Stimulated activated CD4-positive, alpha-beta T cell treated with anti-CD3 and anti-CD28 coated beads, Interleukin-12 subunit alpha, Interleukin-12 subunit beta, amount 100 ng/mL, for 4 hours (primary cell): Measurements from ENCODE around the gene SLC22A8.
"Not testable (repeated sequence)": the region's sequence is repeated elsewhere in the genome, so short reads cannot be mapped to it uniquely, and the experiment has no call there.

ENCODE experiments used
- DNase-seq: peaks from one replicate; pipeline ENCODE4 v3.0.0-alpha.2; 2020

Gene SLC22A8

DNA sequence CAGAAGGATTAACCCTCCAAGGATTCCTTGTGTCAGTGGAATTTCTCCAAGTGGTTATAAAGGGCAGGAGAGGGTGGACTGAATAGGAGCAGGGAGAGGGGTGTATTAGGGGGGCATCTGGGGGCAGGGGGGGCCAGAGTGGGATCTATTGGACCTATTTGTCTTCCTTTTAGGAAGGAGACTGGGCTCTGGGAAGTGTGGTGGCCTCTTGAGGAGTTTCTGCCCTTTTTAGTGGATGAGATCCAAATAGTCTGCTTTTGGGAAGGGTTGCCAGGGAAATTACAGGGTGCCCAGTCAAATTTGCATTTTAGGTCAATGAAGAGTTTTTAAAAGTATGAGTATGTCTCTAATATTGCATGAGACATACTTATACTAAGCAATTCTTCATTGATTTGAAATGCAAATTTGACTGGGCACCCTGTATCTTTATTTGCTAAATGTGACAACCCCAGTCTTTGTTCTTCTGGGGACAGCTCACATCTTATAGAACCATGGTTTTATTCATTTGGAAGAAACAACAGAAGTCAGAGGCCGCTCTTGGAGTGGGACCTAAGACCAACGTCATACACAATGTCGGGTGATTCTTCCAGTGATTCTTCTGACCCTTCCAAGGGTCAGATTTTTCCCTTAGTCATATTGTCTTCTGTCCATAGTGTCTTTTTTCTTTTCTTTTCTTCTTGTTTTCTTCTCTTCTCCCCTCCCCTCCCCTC is 30.4 kb downstream of the SLC22A8 start:
- no peak for DNase-seq

DNA sequence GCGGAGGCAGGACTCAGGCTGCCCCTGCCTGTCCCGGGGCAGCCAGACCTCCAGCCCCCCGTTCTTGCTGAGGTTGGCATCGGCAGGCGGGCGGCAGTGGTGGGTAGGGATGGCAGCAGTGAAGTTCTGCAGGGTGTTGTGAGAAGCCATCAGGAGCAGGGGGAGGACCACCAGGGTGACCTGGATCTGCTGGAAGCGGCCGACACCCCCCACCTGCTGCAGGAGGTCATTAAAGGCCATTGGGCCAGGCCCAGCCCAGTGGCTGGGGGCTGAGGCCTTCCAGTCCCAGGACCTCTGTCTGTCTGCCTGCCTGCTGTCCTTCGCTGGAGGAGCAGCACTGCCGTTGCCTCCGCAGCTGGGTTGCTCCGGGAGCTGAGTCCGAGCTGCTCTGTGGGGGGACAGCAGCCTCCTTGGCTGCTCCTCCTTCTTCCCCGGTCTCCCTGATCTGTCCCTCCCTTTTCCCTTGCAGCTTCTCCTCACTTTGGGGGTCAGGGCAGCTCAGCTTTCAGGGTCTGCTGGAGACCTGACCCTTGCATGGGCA is 31.1 kb downstream of the SLC22A8 start, which contains the start of gene SLC22A6:
SLC22A6 (minus strand) TSS at position 517 of the 541 bp plus-strand sequence; CDS start at position 240, 277 bp downstream.
- DNase-seq, result no peak

DNA sequence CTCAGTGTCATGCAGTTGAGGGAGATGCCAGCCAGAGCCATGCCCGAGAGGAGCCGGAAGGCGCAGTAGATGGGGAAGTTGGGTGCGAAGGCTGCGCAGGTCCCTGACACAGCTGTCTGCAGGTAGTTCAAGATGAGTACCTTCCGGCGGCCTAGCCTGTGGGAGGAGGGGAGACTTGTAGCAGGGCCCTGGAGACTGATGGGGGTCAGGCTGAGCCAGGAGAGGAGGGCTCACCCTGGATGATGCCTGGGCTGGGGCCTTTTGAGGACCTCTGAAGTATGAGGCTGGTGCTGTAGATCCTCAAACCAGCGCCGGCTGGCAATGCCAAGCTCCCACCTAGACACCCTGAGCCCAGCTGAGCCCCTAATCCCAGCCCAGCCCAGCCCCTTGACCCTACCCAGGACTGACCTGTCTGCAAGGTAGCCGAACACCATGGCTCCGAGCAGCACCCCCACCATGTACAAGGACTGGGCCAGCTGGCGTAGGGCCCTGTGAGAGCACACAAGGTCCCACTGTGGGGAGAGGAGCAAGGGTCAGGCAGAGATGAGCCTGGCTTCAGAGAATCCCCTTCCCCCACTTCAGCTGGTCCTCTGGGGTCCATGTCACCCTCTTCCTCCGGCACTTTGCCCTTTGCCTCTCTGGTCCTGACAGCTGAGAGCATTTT is 32.0 kb downstream of the SLC22A8 start:
- no peak for DNase-seq

DNA sequence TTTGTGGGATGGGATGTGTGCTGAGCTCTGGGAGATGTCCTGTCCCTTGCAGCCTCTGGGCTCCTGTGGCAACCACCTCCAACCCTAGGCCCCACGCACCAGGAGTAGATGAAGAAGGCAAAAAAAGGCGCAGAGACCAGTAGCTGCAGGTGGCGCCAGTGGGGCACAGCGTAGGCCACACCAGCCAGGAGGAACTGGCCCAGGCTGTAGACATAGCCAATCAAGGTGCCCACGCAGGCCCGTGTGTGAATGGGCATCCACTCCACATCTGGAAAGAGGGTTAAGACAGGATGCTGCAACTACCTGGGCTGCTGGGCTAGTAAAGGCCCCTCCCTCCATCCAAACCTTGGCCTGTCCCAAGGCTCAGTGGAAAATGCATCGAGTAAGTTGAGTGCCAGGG is 33.9 kb downstream of the SLC22A8 start:
- no peak for DNase-seq

DNA sequence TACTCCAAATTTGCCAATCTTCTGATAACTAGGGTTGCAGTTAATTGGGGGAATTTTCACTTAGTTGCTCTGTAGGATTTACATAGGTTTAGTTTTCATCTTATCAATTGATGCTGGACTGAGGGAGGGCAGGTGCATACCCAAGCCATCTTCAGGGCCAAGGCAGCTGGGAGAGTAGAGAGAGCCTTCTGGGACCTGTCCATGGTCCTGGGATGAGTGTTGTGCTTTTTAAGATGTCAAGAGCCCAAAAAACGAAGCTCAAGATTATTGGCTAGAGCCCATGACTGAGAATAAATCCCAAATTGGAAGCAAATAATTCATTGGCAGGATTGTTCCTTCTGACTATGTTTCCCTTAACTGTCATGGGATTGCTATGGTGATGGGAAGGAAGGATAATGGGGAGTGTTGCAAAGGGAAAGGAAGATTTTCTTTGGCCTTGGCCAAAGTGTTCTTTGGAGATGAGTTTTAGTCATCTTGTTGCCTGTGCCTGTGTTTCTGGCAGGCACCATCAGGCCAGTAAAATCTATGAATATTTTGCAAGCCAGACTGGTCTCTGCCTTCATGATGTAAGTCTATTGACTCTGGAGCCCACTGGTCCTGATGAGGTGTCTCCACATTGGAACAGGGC is 35.4 kb downstream of the SLC22A8 start:
- DNase-seq, result no peak

DNA sequence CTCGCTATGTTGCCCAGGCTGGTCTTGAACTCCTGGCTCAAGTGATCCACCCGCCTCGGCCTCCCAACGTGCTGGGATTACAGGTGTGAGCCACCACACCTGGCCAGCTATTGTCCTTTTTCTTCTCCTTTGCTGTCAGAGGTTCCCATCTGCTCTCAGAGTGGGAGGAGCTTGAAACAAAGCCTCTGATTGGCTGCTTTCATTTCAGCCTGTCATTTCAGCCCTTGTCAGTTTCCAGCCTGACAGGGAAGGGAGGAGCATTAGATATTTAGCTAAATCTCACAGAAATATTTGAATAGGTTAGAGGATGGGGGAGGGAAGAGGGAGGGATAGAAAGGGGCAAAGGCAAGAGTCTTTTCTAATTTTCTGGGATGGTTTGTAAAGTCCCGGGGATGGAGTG is 39.5 kb downstream of the SLC22A8 start:
- no peak for DNase-seq

DNA sequence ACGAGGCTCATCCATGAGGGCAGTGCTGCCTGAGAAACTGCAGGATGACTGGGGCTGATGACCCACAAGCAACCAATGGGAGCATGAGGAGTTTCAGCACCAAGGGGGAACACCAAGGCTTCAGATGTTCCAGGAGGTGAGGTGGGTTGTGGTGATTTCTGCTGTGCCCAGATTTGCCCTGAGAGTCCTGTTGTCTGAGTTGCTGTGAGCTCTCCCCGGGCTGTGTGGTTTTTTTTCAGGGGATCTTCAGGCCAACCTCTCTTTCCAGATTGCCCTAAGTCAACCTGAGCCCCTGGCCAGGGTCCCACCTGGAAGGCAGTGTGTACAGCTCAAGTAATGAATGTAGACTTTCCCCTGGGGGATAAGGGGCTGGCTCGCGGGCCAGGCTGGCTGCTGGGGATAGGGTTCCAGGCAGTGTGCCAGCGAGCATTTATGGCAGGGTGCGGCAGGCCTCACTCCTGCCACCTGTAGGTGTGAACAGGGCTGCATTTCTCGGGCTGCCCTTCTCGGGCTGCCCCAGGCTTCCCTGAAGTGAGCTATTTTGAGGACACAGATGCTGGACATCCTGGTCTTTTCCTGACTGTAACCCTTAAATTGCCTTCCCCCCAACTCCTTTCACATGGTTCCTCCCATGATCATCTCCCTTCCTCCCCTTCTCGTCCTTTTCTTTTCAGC is 40.7 kb downstream of the SLC22A8 start:
- DNase-seq, result peak; percentile 2

DNA sequence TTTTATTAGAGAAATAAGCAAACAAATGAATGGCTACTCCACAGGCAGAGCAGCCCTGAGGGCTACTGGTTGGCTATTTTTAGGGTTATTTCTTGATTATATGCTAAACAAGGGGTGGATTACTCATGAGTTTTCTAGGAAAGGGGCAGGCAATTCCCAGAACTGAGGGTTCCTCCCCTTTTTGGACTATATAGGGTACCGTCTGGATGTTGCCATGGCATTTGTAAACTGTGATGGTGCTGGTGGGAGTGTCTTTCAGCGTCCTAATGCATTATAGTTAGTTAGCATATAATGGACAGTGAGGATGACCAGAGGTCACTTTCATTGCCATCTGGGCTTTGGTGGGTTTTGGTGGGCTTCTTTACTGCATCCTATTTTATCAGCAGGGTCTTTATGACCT is 50.1 kb downstream of the SLC22A8 start:
- no peak for DNase-seq

DNA sequence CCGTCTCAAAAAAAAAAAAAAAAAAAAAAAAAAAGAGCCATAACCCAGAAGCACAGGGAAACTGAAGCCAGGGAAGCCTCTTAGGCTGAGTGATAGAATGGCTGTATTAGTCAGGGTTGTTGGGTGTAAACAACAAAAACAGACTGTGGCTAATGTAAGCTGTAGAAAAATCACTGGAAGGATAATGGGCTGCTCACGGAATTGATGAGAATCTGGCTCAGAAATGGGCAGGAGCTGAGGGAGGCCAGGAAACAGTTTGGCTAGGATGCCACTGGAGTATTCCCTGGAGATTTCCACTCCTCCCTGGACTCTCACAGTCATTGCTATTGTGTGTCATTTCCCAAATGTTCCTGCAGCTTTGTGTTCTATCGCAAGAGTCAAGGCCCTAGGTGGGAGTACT is 53.2 kb downstream of the SLC22A8 start:
- no peak for DNase-seq

DNA sequence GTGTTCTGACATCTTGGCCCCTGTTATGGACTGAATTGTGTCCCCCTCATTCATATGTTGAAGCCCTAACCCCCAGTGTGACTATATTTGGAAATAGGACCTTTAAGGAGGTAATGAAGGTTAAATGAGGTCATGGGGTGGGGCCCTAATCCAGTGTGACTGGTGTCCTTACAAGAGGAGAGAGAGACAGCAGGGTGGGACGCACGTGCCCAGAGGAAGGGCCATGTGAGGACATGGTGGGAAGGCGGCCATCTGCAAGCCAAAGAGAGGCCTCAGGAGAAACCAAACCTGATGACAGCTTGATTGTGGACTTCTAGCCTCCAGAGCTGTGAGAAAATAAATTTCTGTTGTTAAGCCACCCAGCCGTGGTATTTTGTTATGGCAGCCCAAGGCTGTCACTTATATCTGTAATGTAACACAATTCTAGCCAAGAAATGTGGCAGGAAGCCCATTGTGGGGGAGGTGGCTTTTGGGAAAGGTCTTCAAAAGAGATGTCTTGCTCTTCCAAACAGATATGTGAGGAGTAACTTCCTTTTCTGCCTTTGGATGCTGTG is 54.5 kb downstream of the SLC22A8 start:
- no peak for DNase-seq

DNA sequence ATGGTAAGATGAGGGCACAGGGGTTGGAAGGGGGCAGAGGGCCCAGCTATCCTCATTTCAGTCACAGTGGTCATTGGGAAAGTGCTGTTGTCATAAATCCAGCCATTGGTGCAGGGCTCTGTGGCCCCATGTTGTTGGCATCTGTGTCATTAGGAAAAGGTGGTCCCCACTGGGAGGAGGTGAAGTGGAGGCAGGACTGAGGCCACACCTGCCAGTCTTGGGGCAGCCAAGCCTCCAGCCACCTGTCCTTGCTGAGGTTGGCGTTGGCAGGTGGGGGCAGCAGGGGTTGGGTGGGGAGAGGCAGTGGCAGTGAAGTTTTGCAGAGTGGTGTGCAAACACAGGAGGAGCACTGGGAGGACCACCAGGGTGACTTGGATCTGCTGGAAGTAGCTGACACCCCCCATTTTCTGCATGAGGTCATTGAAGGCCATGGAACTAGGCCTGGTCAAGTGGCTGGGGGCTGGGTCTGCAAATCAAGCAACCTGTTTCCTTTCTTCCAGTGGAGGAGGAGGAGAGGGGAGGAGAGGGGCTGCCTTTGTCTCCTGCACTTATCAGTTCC is 56.1 kb downstream of the SLC22A8 start:
- DNase-seq, result no peak

DNA sequence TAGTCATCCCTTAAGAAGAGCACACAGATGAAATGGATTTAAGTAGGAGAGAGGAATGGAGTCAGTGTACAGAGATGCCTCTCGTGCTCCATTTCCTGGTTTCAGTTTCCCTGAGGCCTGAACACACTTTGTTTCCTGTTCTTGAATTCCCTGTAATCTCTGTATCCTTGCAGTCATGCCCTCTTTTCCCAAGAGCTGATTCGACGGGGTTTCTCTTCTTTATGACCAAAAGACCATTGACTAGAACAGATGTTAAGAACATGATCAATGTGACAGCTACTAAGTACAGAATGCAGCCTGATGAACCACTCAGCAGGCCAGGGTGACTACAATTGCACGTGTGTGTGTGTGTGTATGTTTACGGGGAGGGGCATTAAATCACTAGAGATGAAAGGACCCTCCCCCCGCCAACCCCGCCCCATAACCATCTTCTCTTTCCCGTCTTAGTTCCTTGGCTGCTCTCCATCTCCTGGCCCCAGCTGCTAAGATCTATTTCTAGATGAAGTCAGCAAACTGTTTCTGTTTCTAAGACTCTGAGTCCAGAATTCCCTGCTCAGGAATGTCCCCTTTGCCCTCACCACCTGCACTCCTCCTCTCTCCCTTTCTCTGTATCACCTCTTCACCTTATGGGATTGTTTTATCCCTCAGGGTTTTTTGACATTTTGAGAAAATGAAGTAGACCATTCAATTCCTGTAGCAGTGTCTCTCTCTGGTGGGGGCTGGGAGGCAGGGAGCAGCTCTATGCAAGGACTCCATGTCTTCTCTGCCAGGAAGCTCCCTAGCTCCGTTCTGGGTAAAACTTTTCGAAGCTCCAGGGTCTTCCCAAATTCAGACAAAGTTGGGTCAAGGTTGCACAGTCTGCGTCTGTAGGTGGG is 56.9 kb downstream of the SLC22A8 start:
- no peak for DNase-seq

DNA sequence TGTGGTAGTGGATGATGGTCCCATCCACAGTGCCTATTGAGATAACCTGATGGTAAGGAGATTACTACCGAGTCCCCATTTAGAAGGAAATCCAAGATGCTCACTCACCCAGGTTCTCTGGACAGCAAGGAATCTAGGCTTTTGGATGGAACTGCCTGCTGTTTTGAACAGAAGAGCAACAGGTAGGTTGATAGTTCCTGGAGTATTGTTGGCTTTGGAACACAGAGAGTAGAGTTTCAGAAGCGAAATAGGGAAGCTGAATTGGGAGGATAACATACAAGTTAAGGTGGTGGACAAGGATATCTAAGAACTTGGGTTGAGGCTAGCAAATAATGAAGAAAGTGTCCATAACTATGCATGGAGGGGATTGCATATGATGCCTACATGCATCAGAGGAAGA is 58.5 kb downstream of the SLC22A8 start:
- DNase-seq, result no peak

DNA sequence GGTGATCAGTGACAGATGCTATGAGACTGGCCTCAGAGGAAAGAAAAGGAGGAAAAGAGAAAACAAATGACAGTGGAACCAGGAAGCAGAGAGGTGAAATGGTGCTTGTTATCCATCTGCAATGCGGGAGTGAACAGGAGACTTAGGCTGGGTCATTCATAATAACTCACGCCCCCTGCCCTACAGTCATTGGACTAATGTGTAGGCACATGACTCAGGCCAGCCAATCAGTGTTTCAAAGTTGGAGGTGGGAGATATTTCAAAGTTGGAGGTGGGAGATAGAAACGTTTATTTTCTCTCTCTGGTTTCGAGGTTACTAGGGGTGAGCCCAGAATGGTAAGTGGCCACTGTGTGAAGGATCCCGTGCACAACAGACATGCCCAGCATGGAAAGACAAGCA is 61.2 kb downstream of the SLC22A8 start:
- DNase-seq, result no peak

DNA sequence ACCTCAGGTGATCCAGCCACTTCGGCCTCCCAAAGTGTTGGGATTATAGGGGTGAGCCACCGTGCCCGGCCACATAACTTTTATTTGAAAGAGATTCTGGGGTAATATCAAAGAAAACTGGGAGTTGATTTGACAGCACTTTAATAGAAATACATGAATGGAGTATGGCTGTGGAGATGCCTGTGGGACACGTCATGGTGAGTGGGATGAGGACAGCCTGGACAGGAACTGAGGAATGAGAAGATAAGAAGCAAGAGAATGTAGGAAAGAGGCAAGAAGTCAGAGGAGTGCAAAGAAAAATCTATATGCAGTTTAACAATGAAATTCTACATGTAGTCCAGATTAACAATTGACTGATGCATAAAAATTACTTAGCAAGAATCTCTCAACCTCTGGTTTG is 61.8 kb downstream of the SLC22A8 start:
- DNase-seq, result no peak

DNA sequence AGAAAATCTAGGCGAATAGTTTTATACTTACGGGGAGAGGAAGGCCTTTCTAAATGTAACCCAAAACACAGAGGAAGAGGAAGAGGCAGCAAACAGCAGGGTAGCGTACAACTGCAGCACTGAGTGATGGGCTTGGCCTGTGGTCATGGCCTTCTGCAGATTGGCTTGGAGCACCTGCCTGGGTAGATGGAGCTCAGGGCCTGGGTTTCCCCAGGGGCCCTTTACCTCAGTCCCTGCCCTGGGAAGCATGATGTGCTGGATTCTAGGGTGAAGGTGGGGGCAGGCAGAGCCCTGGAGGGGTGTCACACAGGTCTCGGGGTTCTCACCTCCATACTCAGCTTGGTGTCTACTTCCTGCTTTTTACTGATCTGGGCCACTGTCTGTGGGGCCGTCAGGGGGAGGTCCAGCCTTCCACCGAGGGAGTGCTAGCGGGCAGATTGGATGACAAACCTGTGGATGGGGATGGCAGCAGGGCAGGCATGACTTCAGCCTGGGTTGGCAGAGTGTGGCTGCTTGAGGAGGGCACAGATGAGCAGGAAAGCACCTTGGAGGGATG is 66.8 kb downstream of the SLC22A8 start:
- DNase-seq, result no peak

DNA sequence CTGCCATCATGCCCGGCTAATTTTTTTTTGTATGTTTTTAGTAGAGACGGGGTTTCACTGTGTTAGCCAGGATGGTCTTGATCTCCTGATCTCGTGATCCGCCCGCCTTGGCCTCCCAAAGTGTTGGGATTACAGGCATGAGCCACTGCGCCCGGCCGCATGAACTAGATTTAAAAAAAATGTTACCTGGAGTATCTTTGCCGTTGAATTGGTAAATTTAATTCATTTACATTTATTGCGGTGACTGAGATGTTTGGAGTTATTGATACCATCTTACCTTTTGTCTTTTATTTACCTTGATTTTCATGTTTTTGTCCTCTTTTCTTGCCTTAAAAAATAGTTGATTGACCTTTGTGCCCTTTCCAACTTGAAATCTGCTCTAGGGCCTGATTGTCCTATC is 70.1 kb downstream of the SLC22A8 start:
- not testable (repeated sequence) for DNase-seq
